OCI-LY7 (cell line): Measurements from ENCODE around the gene MEIOB. TPM values are rescaled to one million over a fixed set of nuclear protein-coding genes. Genes with fewer than 3 reads are reported as not detected.

Experiments used
- BruUV-seq: library from RNA; stranded (reverse); fragments of 400-500 nt; replicated peaks from 2 replicates; lab custom pipeline; 2021; lab: Mats Ljungman, UMichigan
- CTCF ChIA-PET: fragments of 300-600 bp; sonication (Branson Sonifier 250); formaldehyde crosslinking; loops from one replicate; lab custom pipeline; 2022; ENCODE audit warnings: antibody characterized with exemption; ENCODE audit not compliant: unreplicated experiment; lab: Charles Lee
- POLR2A ChIA-PET: fragments of 300-600 bp; sonication (Branson Sonifier 250); formaldehyde crosslinking; loops from one replicate; lab custom pipeline; 2022; ENCODE audit warnings: antibody characterized with exemption; lab: Charles Lee
- DNase-seq: peaks from one replicate; pipeline ENCODE4 v3.0.0-alpha.2; 2015; ENCODE audit warnings: low spot score
- H2AFZ ChIP-seq: fragments of 200-600 bp; sonication (generic), shearing (Covaris generic); 2 replicates; pipeline ENCODE4 v1.6.1; 2014; ENCODE audit warnings: mild to moderate bottlenecking, antibody characterized with exemption, low read length, moderate library complexity
- H3K27ac ChIP-seq: fragments of 200-600 bp; sonication (generic); 2 replicates; pipeline ENCODE4 v1.5.1; 2014; ENCODE audit warnings: mixed run types, low read depth, mild to moderate bottlenecking, moderate library complexity, low read length, inconsistent platforms; ENCODE audit not compliant: poor library complexity, severe bottlenecking
- H3K36me3 ChIP-seq: fragments of 200-600 bp; sonication (generic); 2 replicates; pipeline ENCODE4 v1.6.1; 2014; ENCODE audit warnings: mild to moderate bottlenecking, antibody characterized with exemption, low read length, moderate library complexity, mixed read lengths; ENCODE audit not compliant: insufficient read depth
- H3K4me1 ChIP-seq: fragments of 200-600 bp; sonication (generic); 2 replicates; pipeline ENCODE4 v1.5.1; 2014; ENCODE audit warnings: mild to moderate bottlenecking, low read length; ENCODE audit not compliant: insufficient read depth, poor library complexity, severe bottlenecking
- H3K4me2 ChIP-seq: fragments of 200-600 bp; sonication (generic); 2 replicates; pipeline ENCODE4 v1.6.1; 2014; ENCODE audit warnings: mild to moderate bottlenecking, low read length
- H3K4me3 ChIP-seq: fragments of 200-600 bp; sonication (generic); 2 replicates; pipeline ENCODE4 v1.5.1; 2014; ENCODE audit warnings: mild to moderate bottlenecking, low read depth, low read length; ENCODE audit not compliant: poor library complexity, severe bottlenecking
- H3K79me2 ChIP-seq: fragments of 200-600 bp; sonication (generic); 2 replicates; pipeline ENCODE4 v1.6.1; 2016; ENCODE audit warnings: low read depth, mild to moderate bottlenecking, low read length, moderate library complexity, mixed read lengths; ENCODE audit not compliant: insufficient read depth
- H3K9me2 ChIP-seq: fragments of 200-600 bp; sonication (generic); 2 replicates; pipeline ENCODE4 v1.6.1; 2016; ENCODE audit warnings: mild to moderate bottlenecking, low read length, mixed read lengths; ENCODE audit not compliant: insufficient read depth
- H3K9me3 ChIP-seq: fragments of 200-600 bp; sonication (generic); 2 replicates; pipeline ENCODE4 v1.6.1; 2014; ENCODE audit warnings: mild to moderate bottlenecking, mixed run types, low read length, mixed read lengths
- H4K20me1 ChIP-seq: fragments of 200-600 bp; sonication (generic); 2 replicates; pipeline ENCODE4 v1.6.1; 2014; ENCODE audit warnings: mild to moderate bottlenecking, antibody characterized with exemption, low read length, moderate library complexity, mixed read lengths; ENCODE audit not compliant: insufficient read depth
- EZH2phosphoT487 ChIP-seq: fragments of 200-600 bp; sonication (generic); IDR thresholded peaks from 2 replicates; pipeline ENCODE4 v1.6.1; 2018; ENCODE audit warnings: low read depth, borderline replicate concordance, mild to moderate bottlenecking, mixed run types, antibody characterized with exemption, low read length, moderate library complexity, mixed read lengths
- intact Hi-C: fragments of 100-400 bp; cut with micrococcal nuclease; formaldehyde crosslinking; loops from one replicate; pipeline ENCODE4 v1.10.0; 2022; ENCODE audit not compliant: unreplicated experiment
- total RNA-seq, 2 experiments: library from RNA; depleted of rRNA in 1 of 2; stranded (reverse); fragments of >200 nt in 1 of 2; shearing (Covaris generic) in 1 of 2; gene quantifications; 2 replicates each; pipeline ENCODE4 v1.2.3, GENCODE V29; 2014 to 2022
- TF ChIP-seq, protein P1 (sequence below): fragments of 200-600 bp; sonication (generic); conservative IDR thresholded peaks from 2 replicates; pipeline ENCODE4 v1.5.1; 2014; ENCODE audit warnings: mild to moderate bottlenecking, antibody characterized with exemption, low read length, moderate library complexity, mixed read lengths

The MEIOB gene
- total RNA-seq, 2 experiments from 2014 or later = not detected

DNA sequence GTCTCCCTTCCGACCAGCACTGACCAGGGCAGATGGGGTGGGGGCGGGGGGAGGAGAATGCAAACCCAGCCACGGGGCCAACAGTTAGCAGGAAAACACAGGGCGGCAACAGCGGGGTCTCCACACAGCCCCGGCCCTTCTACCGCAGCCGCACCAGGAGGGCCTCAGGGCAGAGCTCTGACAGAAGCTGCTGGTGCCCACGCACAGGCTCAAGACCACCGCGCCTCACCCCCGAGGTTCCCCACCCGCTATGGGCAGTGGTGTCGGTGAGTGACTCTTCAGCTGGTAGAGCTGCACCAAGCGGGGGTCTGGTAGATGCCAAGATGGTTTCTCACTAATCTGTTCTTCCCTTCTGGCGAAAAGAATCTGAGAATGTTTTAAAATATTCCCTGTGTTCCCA is 61.4 kb downstream of the MEIOB start:
- Histone ChIP-seq H3K9me2 (no peaks in the 10 kb centered on the region), H3K4me2 (no peak overlapping the region), H3K27ac (no peak overlapping the region), H3K79me2 (no peaks in the 10 kb centered on the region), H3K36me3 (no peaks in the 10 kb centered on the region), H2AFZ (no peak overlapping the region), H4K20me1 (no peaks in the 10 kb centered on the region), H3K9me3 (no peaks in the 10 kb centered on the region), H3K4me3 (no peak overlapping the region), H3K4me1 (no peaks in the 10 kb centered on the region)
- intact Hi-C loops = no loop called here
- DNase-seq = no peak
- TF ChIP-seq, protein P1, sequence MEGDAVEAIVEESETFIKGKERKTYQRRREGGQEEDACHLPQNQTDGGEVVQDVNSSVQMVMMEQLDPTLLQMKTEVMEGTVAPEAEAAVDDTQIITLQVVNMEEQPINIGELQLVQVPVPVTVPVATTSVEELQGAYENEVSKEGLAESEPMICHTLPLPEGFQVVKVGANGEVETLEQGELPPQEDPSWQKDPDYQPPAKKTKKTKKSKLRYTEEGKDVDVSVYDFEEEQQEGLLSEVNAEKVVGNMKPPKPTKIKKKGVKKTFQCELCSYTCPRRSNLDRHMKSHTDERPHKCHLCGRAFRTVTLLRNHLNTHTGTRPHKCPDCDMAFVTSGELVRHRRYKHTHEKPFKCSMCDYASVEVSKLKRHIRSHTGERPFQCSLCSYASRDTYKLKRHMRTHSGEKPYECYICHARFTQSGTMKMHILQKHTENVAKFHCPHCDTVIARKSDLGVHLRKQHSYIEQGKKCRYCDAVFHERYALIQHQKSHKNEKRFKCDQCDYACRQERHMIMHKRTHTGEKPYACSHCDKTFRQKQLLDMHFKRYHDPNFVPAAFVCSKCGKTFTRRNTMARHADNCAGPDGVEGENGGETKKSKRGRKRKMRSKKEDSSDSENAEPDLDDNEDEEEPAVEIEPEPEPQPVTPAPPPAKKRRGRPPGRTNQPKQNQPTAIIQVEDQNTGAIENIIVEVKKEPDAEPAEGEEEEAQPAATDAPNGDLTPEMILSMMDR = no peak
- TF ChIP-seq EZH2phosphoT487 = no peak
- CTCF ChIA-PET = no interaction called here
- POLR2A ChIA-PET = no interaction called here
- no TSS peak for BruUV-seq

- intact Hi-C loops = no loop called here
- Histone ChIP-seq H3K9me2 (no peaks in the 10 kb centered on the region), H3K9me3 (no peaks in the 10 kb centered on the region), H3K27ac (no peak overlapping the region), H3K36me3 (no peaks in the 10 kb centered on the region), H3K4me1 (no peaks in the 10 kb centered on the region), H3K4me2 (no peak overlapping the region), H4K20me1 (no peaks in the 10 kb centered on the region), H3K79me2 (no peaks in the 10 kb centered on the region), H3K4me3 (no peak overlapping the region), H2AFZ (no peak overlapping the region)
- no peak for DNase-seq
- BruUV-seq = no TSS peak
- ChIA-PET POLR2A (no interaction called here), CTCF (no interaction called here)
- TF ChIP-seq, protein P1 = no peak
- TF ChIP-seq EZH2phosphoT487 = no peak
These were observed 61.9 kb downstream of the MEIOB start for GRCh38 chr16:1810106-1810505.

DNA sequence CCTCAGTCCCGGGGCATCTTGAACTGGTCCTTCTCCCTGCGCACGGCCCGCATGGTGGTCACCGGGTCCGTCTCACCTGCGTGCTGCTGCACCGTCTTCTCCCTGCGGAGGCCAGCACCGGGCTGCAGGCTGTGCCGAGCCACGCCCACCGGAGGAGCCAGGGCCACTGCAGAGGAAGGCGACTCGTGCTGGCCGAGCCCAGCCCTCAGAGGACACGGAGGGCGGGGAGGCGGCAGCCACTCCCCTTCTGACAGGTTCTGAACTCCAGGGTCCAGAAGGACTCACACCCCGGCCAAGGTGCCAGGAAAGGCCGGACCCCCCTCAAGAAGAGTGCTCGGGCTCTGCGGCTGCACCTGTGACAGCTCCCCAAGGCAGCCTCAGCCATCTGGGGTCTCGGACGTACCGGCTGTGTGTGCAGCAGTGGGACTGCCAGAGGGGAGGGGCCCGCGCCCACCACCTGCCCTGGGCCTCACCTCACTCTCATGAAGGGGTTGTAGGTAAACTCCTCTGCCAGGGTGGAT is 62.6 kb downstream of the MEIOB start:
- no TSS peak for BruUV-seq
- Histone ChIP-seq H3K79me2 (no peaks in the 10 kb centered on the region), H4K20me1 (no peaks in the 10 kb centered on the region), H2AFZ (no peak overlapping the region), H3K4me3 (no peak overlapping the region), H3K4me1 (no peaks in the 10 kb centered on the region), H3K9me3 (no peaks in the 10 kb centered on the region), H3K9me2 (no peaks in the 10 kb centered on the region), H3K4me2 (no peak overlapping the region), H3K27ac (no peak overlapping the region), H3K36me3 (no peaks in the 10 kb centered on the region)
- ChIA-PET POLR2A (no interaction called here), CTCF (no interaction called here)
- TF ChIP-seq EZH2phosphoT487 = no peak
- TF ChIP-seq, protein P1 = no peak
- intact Hi-C loops = no loop called here
- DNase-seq = no peak
